Endothelial cell of umbilical vein (primary cell): ENCODE results near the gene AEBP1. TPM values are rescaled to one million over a fixed set of nuclear protein-coding genes. Genes with fewer than 3 reads are reported as not detected.

Source experiments
- BruUV-seq: library from RNA; stranded (reverse); fragments of 400-500 nt; replicated peaks from 2 replicates; lab custom pipeline; 2021; lab: Mats Ljungman, UMichigan
- CTCF ChIA-PET: fragments of 300-600, 350-600 bp; sonication (Branson Sonifier 250); formaldehyde crosslinking; loops from one replicate; lab custom pipeline; 2021; ENCODE audit warnings: antibody characterized with exemption, inconsistent platforms; lab: Charles Lee
- POLR2A ChIA-PET: fragments of 300-600, 350-600 bp; sonication (Branson Sonifier 250); formaldehyde crosslinking; loops from one replicate; lab custom pipeline; 2021; ENCODE audit warnings: antibody characterized with exemption, inconsistent platforms; lab: Charles Lee
- DNase-seq: peaks from one replicate; pipeline ENCODE4 v3.0.0-alpha.2; 2011; ENCODE audit warnings: low read depth, low spot score
- FAIRE-seq: peaks from 2 replicates; lab custom pipeline; 2011; peaks lifted over from hg19 to GRCh38; lab: Jason Lieb, UNC
- H2AFZ ChIP-seq: 2 replicates; pipeline ENCODE4 v1.6.0; 2012; ENCODE audit warnings: low read depth, low read length, control low read depth, inconsistent platforms
- H3K27ac ChIP-seq: 2 replicates; pipeline ENCODE4 v1.5.1; 2011; ENCODE audit warnings: low read depth, mild to moderate bottlenecking, control low read depth, low read length, moderate library complexity; ENCODE audit not compliant: insufficient read depth
- H3K27me3 ChIP-seq, 2 experiments: 2 replicates each; pipeline versions ENCODE4 v1.6.0 to v1.6.1; 2011; ENCODE audit warnings: low read length in 2 of 2, mixed read lengths in 1 of 2; ENCODE audit not compliant: control insufficient read depth in 2 of 2, insufficient read depth in 2 of 2
- H3K36me3 ChIP-seq, 2 experiments: 2 replicates in 1 of 2; 3 replicates in 1 of 2; pipeline ENCODE4 v1.5.1; 2011; ENCODE audit warnings: low read length in 2 of 2, mild to moderate bottlenecking in 1 of 2, moderate library complexity in 1 of 2; ENCODE audit not compliant: control insufficient read depth in 2 of 2, insufficient read depth in 2 of 2; ENCODE audit errors: extremely low read depth in 1 of 2
- H3K4me1 ChIP-seq: 3 replicates; pipeline ENCODE4 v1.5.1; 2011; ENCODE audit warnings: mild to moderate bottlenecking, low read length; ENCODE audit not compliant: control insufficient read depth, insufficient read depth; ENCODE audit errors: extremely low read depth
- H3K4me2 ChIP-seq: 2 replicates; pipeline ENCODE4 v1.6.1; 2011; ENCODE audit warnings: low read length, control low read depth, mixed read lengths; ENCODE audit not compliant: insufficient read depth
- H3K4me3 ChIP-seq, 3 experiments: fragments of 200-600 bp in 1 of 3; sonication (generic), shearing (Covaris generic) in 1 of 3; replicated peaks in 1 of 3; 2 replicates each; pipeline ENCODE4 v1.5.1; 2011 to 2016; ENCODE audit warnings: control low read depth in 3 of 3, low read length in 3 of 3, mild to moderate bottlenecking in 2 of 3, inconsistent platforms in 1 of 3, low read depth in 1 of 3, moderate library complexity in 1 of 3; ENCODE audit not compliant: insufficient read depth in 1 of 3
- H3K79me2 ChIP-seq: 2 replicates; pipeline ENCODE4 v1.6.0; 2012; ENCODE audit warnings: low read length, inconsistent platforms; ENCODE audit not compliant: control insufficient read depth, insufficient read depth
- H3K9ac ChIP-seq: replicated peaks from 2 replicates; pipeline ENCODE3; 2011; ENCODE audit warnings: low read length, control low read depth; ENCODE audit not compliant: insufficient read depth; ENCODE audit errors: extremely low read depth
- H3K9me1 ChIP-seq: replicated peaks from 3 replicates; pipeline ENCODE4 v1.6.0; 2011; ENCODE audit warnings: mild to moderate bottlenecking, low read length; ENCODE audit not compliant: control insufficient read depth, insufficient read depth; ENCODE audit errors: extremely low read depth
- H3K9me3 ChIP-seq: replicated peaks from 2 replicates; pipeline ENCODE4 v1.5.1; 2012; ENCODE audit warnings: low read length, inconsistent platforms; ENCODE audit not compliant: control insufficient read depth, insufficient read depth
- H4K20me1 ChIP-seq: replicated peaks from 2 replicates; pipeline ENCODE3; 2011; ENCODE audit warnings: mild to moderate bottlenecking, low read length; ENCODE audit not compliant: control insufficient read depth, insufficient read depth; ENCODE audit errors: extremely low read depth
- CTCF ChIP-seq, 2 donors: IDR thresholded peaks; 1 replicate in 1 of 2; 2 replicates in 1 of 2; pipeline ENCODE4 v1.5.1; 2011; ENCODE audit warnings: low read length in 2 of 2, mild to moderate bottlenecking in 2 of 2, moderate library complexity in 2 of 2, control low read depth in 1 of 2, inconsistent platforms in 1 of 2, low read depth in 1 of 2; ENCODE audit not compliant: insufficient read depth in 1 of 2; ENCODE audit errors: extremely low read depth in 1 of 2
- EZH2 ChIP-seq: IDR thresholded peaks from 2 replicates; pipeline ENCODE4 v1.6.1; 2012; ENCODE audit warnings: borderline replicate concordance, low read depth, mild to moderate bottlenecking, moderate library complexity, low read length, inconsistent platforms; ENCODE audit not compliant: severe bottlenecking
- FOS ChIP-seq: IDR thresholded peaks from 2 replicates; pipeline ENCODE4 v1.6.1; 2011; ENCODE audit warnings: mild to moderate bottlenecking, low read length, moderate library complexity, borderline replicate concordance; ENCODE audit not compliant: insufficient read depth
- GATA2 ChIP-seq: IDR thresholded peaks from 2 replicates; pipeline ENCODE4 v1.7.0; 2011; ENCODE audit warnings: low read depth, mild to moderate bottlenecking, moderate library complexity, mixed read lengths, low read length; ENCODE audit not compliant: insufficient read length, insufficient read depth
- JUN ChIP-seq: IDR thresholded peaks from 2 replicates; pipeline ENCODE4 v1.6.1; 2011; ENCODE audit warnings: borderline replicate concordance, low read depth; ENCODE audit not compliant: insufficient read length, insufficient read depth
- MAX ChIP-seq: IDR thresholded peaks from 2 replicates; pipeline ENCODE4 v1.6.1; 2011; ENCODE audit not compliant: insufficient read depth, insufficient read length
- MYC ChIP-seq: IDR thresholded peaks from one replicate; pipeline ENCODE4 v1.6.1; 2011; ENCODE audit warnings: mild to moderate bottlenecking, low read depth, low read length
- POLR2A ChIP-seq: IDR thresholded peaks from 2 replicates; pipeline ENCODE4 v1.6.1; 2012; ENCODE audit warnings: low read depth, mild to moderate bottlenecking, control low read depth, low read length
- POLR2AphosphoS5 ChIP-seq: IDR thresholded peaks from 2 replicates; pipeline ENCODE4 v1.6.1; 2012; ENCODE audit warnings: low read depth, mild to moderate bottlenecking, control low read depth, low read length, moderate library complexity; ENCODE audit not compliant: insufficient read depth
- dilution Hi-C: fragments of 300-500 bp; cut with MboI; formaldehyde crosslinking; loops from one replicate; pipeline ENCODE4 v1.15.0; 2019; ENCODE audit warnings: low sequenced_read_pairs; ENCODE audit not compliant: extremely low pct_ligation_motif_present
- intact Hi-C: fragments of 100-400 bp; cut with micrococcal nuclease; formaldehyde crosslinking; loops from one replicate; pipeline ENCODE4 v1.10.0; 2022
- polyA plus RNA-seq, 4 experiments: library from polyadenylated mRNA; depleted of rRNA in 3 of 4; stranded (reverse) in 3 of 4; unstranded in 1 of 4; fragments of >200 nt; gene quantifications; 2 replicates each; pipeline versions ENCODE4 v1.2.1 to v1.2.3, GENCODE V29; 2011 to 2012; ENCODE audit warnings: missing spikeins in 1 of 4
- total RNA-seq: library from RNA; stranded (reverse); gene quantifications from 2 replicates; pipeline ENCODE4 v1.2.3, GENCODE V29; 2021

AEBP1 gene
- total and polyA plus RNA-seq, 2 donors (not counting 3 experiments of a cell fraction or from before 2014, with no cell fraction given), result 20.6 to 48.0 TPM

- Histone ChIP-seq H3K9me1 (no peaks in the 10 kb centered on the region), H3K27ac (peak overlapping the region; percentile 32), H3K9ac (peak overlapping the region; percentile 57), H3K9me3 (no peaks in the 10 kb centered on the region), H3K4me2 (peak overlapping the region; percentile 92), H3K4me3 (peak overlapping the region; percentile 12 to 84 (median 79)), H3K4me1 (peaks cover 14% of the 10 kb centered on the region), H2AFZ (peak overlapping the region; percentile 9), H3K27me3 (no peaks in the 10 kb centered on the region), H3K79me2 (peaks cover 25% of the 10 kb centered on the region), H3K36me3 (peaks cover 0 to 10% of the 10 kb centered on the region in 2 experiments), H4K20me1 (no peaks in the 10 kb centered on the region)
- CTCF ChIA-PET, result interaction anchor here (1.0 to 2.1 kb wide), 8 partner anchors 8 to 92 kb away, joined by 3 to 30 read pairs (median 3); partner anchors contain the start of gene AEBP1
- no TSS peak for BruUV-seq
- no peak for FAIRE-seq
- no peak for TF ChIP-seq POLR2AphosphoS5
- no peak for TF ChIP-seq POLR2A
- TF ChIP-seq MAX, result no peak
- no peak for TF ChIP-seq EZH2
- TF ChIP-seq MYC, result no peak
- no peak for TF ChIP-seq JUN
- no peak for TF ChIP-seq CTCF (IDR thresholded peaks at IDR 0.05; ENCODE audit: extremely low read depth in 1 of 2, insufficient read depth in 1 of 2, low read depth in 1 of 2, low read length in 2 of 2)
- no peak for TF ChIP-seq GATA2
- TF ChIP-seq FOS, result no peak
- POLR2A ChIA-PET, result no interaction called here
- intact Hi-C loops (loop anchor here (2.0 kb wide), 3 partner anchors 18 to 74 kb away; partner anchors contain the start of gene AEBP1), dilution Hi-C loops (no loop called here)
- DNase-seq, result no peak
Observed at GRCh38 chr7:44122529-44122928, 18.4 kb downstream of the AEBP1 start.
